Measurements from ENCODE around the gene ALX3.

- TF ChIP-seq POLR2A (IDR thresholded peaks at IDR 0.05) = no peak
- TF ChIP-seq CTCF (IDR thresholded peaks at IDR 0.05) = no peak
- TF ChIP-seq POLR2AphosphoS5 (IDR thresholded peaks at IDR 0.05) = no peak
- no peak for TF ChIP-seq EP300 (IDR thresholded peaks at IDR 0.05; ENCODE audit: low read depth)
Observed at GRCh38 chr1:110035236-110035752, 35.2 kb downstream of the ALX3 start.

All from transverse colon (tissue), 4 donors.